Femur (tissue), 1 donor: ENCODE measurements around the gene ERBB4.

Experiments
- DNase-seq: peaks from one replicate; pipeline ENCODE4 v3.0.0-alpha.2; 2017

The ERBB4 gene

DNA sequence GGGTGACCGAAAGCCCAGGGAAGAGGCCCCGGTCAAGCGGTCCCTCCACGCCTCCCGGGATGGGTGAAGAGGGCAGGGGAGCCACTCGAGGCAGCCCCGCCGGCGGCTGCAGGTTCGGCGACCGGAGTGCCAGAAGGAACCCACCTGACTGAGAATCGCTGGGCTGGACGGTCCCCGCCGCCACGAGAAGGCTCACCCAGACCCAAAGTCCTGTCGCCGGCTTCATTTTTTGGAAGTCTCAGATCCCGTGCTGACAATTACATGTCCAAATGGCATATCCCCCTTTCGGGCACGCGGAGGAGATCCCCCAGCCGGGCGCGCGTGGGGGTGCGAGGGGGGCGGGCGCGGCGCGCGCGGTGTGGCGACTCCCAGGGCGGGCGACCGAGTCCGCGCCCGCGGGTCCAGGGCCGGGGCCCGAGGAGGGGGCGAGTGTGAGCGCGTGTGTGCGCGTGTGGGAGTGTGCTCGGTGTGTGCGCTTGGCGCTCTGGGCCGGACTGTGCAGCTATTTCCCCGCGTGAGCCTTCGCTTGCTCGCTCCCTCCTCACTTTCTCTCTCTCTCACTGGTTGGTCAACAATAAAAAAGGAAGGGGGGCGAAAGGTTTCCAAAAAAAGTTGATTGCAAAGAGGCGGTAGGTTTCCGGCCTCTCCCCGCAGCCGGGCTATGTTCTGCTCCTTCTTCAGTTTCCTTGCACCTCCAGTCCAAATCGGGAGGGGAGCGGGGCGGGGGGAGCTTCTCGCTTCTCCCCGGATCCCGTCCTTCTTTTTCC lies at the start of gene ERBB4:
TSS of gene ERBB4 (minus strand) at position 498 of the 767 bp plus-strand sequence. CDS start at position 226, 272 bp downstream.
- DNase-seq = peak; percentile 40

- no peak for DNase-seq
Measured at GRCh38 chr2:212580117-212580516, 41.5 kb upstream of the ERBB4 start.

GRCh38 chr2:212556296-212556695 lies 17.7 kb upstream of the ERBB4 start:
- DNase-seq = no peak

DNA sequence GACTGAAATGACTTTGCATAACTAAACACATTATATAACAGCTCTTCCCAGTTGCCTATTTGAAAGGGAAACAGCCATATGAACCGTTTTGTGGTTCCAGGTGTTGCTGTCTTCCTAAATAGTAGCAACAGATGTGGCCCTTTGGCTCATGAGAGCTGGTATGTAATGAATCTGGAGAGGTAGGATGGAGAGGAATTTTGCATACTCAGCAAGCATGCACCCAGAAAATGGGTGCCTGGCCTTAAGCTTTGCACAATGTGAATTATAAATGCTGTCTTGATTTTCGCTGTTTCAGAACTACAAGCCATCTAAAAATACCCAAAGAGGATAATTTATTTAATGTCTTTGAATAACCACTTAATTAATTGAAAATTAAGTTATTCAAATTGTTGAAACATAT lies 15.6 kb upstream of the ERBB4 start:
- DNase-seq = no peak

GRCh38 chr2:212549941-212550340 lies 11.3 kb upstream of the ERBB4 start:
- no peak for DNase-seq

DNA sequence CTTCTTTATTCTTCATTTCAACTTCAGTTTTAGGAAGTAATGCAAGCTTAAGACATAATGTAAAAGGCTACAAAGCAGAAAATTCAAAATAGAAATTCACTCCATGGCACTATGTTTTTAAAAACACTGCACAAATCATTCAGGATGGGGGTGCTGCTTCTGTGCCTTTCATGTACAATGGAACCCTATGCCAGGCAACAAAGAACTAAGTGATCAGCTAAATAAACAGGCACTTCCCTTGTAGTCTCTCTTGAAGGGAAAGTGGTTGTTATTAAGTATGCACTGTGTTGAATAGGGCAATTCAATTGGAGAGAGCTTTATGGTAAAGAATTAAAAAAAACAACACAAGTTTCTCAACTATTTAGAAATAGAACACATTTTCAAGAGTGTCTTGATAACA lies 10.9 kb upstream of the ERBB4 start:
- DNase-seq = no peak

GRCh38 chr2:212548455-212548819 lies 9.8 kb upstream of the ERBB4 start:
- DNase-seq = peak; percentile 35

- no peak for DNase-seq
Measured at GRCh38 chr2:212547716-212548454, 9.3 kb upstream of the ERBB4 start.

DNA sequence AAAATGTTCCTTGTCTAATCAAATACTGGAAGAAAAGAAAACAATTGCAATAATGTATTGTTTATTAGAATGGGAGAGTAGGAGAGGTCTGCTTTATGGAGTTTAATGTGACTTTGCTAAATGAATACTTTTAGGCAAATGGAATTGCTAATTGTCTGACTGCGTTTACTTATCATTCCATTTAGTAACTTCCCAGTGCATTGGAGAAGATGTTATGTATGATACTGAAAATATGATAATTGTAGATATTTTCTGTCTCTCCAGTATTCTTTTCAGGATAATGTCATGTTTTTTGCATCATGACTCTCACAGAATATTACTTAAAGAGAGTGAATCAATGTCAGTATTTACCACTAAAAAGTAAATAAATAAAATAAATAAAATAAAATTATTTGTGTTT lies 8.1 kb upstream of the ERBB4 start:
- no peak for DNase-seq

DNA sequence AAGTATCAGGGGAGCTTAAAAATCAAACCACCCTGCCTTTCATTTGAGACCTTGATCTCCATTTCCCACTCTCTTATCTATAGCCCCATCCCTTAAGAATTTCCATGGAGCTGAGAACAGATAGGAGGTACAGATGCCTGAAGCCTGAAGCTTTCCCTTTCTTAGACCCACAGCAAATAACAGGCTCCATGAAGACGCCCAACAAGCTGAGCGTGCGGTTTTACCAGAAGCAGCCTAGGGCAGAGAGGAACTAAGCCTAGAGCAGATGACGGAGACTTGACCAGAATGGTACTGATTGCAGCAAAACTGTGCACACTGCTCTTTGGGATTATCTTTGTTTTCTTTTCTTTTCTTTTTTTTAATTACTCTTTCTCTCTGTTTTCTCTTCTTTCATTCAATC lies 1.7 kb upstream of the ERBB4 start:
- DNase-seq = no peak

DNA sequence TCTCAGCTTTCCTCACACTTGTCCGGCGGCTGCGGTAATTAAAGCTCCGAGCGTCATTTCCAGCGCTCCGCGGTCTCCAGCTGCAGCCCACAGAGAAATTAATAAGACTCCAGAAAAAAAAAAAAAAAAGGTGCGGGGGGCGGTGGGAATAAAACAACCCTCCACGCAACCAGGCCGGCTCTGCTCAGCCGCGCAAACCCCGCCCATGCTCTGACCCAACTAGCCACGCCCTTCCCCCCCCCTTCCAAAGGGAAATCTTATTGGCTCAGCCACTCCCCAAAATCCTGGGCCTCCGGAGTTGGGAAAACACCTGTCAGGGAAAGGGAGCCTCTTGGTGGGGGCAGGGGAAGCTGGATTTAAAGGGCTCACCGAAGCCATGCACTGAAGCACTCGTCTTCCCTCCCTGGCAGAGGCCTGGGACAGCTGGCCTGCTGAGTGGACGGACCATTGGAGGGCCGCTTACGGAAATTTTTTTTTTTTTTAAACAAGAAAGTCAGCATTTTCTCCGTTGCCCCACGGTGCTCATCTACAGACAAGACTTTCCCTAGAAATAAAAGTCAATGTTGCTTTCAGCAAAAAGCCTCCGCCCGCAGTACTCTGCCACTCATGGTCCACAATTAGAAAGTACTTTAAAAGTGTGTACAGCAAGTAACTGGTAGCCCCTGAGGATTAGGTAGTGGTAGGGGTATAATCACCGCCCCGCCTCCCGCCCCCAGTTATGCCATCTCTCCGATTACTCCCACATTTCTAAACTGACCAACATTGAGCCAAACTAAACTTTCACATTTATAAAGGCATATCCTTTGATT lies 674 bp upstream of the ERBB4 start:
- peak; percentile 77 for DNase-seq

DNA sequence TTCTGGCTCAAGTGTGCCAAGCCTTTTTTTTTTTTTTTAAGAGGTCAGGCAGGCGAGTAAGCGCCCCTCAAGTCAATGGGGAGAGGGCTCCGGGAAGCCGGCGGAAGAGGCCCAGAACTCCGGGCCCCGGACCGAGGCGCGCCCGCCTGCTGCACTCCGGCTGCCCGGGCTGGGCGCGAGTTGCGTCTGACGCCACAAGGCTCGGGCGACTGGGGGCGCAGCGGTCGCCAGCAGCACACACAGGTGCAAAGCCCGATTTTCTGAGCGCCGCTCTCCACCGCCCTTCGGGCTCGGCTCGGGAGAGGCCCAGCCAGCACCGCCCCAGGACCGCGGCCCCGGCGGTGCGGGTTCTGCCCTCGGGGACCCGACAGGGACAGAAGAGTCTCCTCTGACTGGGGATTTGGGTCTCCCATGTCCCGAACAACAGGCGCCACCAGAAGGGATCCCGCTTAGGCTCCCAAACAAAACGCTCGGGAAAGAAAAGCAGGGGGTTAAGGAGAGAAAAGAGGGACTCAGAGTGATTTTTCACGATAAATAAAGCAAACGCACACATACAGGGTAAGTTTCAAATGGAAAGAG lies 787 bp downstream of the ERBB4 start:
- DNase-seq = peak; percentile 35

- DNase-seq = peak; percentile 29
Measured at GRCh38 chr2:212536817-212537725, 1.5 kb downstream of the ERBB4 start.

DNA sequence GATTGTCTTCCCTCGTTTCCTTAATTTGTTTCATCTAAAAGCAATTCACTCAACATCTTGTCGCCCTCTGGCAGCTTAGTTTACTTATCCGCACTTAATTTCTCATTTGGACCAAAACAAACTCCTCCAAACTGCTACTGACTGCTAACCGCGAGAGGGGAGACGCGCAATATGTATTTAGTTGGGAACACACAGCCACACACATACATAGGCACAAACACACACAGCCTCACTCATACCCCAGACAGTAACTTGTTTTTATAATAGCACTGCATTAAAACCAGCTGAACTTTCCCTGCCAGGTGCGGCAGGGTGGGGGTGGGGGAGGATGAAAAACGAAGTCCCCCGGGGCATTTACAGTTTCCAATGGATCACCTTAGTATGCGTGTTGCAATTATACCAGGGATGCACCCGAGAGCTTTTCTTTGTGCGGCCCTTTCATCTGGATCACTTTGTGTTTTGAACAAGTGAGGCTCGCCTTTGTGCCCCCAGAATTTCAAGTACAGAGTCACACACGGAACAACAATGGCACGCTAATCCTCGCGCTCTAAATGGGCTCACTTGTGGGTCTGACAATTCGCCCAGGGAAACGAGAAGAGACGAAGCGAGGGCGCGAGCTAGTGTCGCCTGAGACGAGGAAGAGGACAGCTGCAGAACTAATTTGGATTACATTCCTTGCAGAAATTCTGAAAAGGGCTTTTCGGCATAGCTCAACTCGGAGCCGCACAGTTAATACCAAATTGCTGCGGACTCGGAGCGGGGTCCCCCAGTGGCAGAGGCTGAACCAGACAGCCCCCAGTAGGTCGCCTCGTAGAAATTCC lies 2.4 kb downstream of the ERBB4 start:
- peak; percentile 33 for DNase-seq

- DNase-seq = no peak
Measured at GRCh38 chr2:212534336-212534735, 4.3 kb downstream of the ERBB4 start.

GRCh38 chr2:212532585-212532984 lies 6.0 kb downstream of the ERBB4 start:
- DNase-seq = no peak

DNA sequence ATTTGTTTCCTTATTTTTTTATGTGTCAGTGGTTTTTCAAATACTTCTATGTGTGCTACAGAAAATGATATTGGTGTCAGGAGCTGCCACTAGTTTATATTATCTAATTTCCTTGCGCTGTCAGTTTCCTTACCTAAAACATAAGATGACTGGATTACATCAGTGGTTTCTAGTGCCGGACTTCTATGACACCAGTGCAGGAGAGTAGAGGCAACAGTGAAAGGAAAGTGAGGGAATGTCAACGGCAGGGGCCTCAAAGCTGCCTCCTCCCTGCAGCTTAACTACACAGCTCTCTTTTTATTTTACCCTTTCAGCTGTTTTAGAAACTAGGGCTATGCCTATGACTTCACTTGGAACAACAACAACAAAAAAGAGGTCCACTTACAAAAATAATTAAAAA lies 6.5 kb downstream of the ERBB4 start:
- no peak for DNase-seq

GRCh38 chr2:212531499-212531898 lies 7.1 kb downstream of the ERBB4 start:
- no peak for DNase-seq

DNA sequence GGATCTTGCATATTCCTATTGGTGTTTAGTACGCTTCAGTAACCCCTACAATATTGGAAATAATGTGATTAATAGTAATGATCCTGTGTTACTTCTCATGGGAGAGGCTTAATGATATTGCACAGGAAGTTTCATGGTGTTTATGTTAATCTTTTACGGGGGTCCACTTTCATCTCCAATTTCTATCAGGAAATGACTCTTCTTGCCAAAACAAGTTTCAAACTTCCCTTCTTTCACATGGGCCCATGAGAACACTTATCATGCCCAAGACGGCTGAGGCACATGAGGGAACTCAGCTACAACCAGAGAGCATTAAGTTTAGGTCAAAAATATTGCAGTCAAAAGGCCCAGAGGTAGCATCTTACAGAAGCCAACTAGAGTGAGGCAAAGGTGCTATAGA lies 7.6 kb downstream of the ERBB4 start:
- no peak for DNase-seq

- DNase-seq = no peak
Measured at GRCh38 chr2:212530373-212530772, 8.2 kb downstream of the ERBB4 start.
